CD4-positive, alpha-beta T cell treated with Interleukin-4 for 1 hour (primary cell): ENCODE results near the gene VTA1.
"Not testable (repeated sequence)": the region's sequence is repeated elsewhere in the genome, so short reads cannot be mapped to it uniquely, and the experiment has no call there.

Experiments used
- DNase-seq, 2 donors: peaks; one replicate each; pipeline ENCODE4 v3.0.0-alpha.2; 2020 to 2022

Gene VTA1

GRCh38 chr6:142172758-142173157, 25.7 kb downstream of the VTA1 start:
- DNase-seq = no peak

- no peak for DNase-seq
These were observed 26.9 kb downstream of the VTA1 start for GRCh38 chr6:142173980-142174379.

- no peak for DNase-seq
These were observed 27.6 kb downstream of the VTA1 start for GRCh38 chr6:142174703-142175102.

- DNase-seq = no peak
These were observed 31.1 kb downstream of the VTA1 start for GRCh38 chr6:142178129-142178528.

GRCh38 chr6:142182004-142182403, 34.9 kb downstream of the VTA1 start:
- DNase-seq = no peak

GRCh38 chr6:142183351-142183750, 36.3 kb downstream of the VTA1 start:
- DNase-seq = no peak

GRCh38 chr6:142184307-142184706, 37.2 kb downstream of the VTA1 start:
- DNase-seq = no peak

GRCh38 chr6:142185641-142186040, 38.6 kb downstream of the VTA1 start:
- DNase-seq = no peak

- no peak for DNase-seq
These were observed 40.1 kb downstream of the VTA1 start for GRCh38 chr6:142187209-142187608.

GRCh38 chr6:142188341-142188740, 41.3 kb downstream of the VTA1 start:
- DNase-seq = not testable (repeated sequence)

GRCh38 chr6:142189057-142189456, 42.0 kb downstream of the VTA1 start:
- DNase-seq = no peak

GRCh38 chr6:142192343-142192742, 45.3 kb downstream of the VTA1 start:
- DNase-seq = no peak

GRCh38 chr6:142193621-142194020, 46.6 kb downstream of the VTA1 start:
- no peak for DNase-seq

- no peak for DNase-seq
These were observed 48.9 kb downstream of the VTA1 start for GRCh38 chr6:142195862-142196541.

- no peak for DNase-seq
These were observed 54.0 kb downstream of the VTA1 start for GRCh38 chr6:142200846-142201628.

- DNase-seq = peak; percentile 25 to 48
These were observed 60.3 kb downstream of the VTA1 start for GRCh38 chr6:142207265-142207877.

- DNase-seq = no peak
These were observed 63.5 kb downstream of the VTA1 start for GRCh38 chr6:142210606-142211005.

- no peak for DNase-seq
These were observed 66.3 kb downstream of the VTA1 start for GRCh38 chr6:142213402-142213801.

GRCh38 chr6:142218446-142218845, 71.4 kb downstream of the VTA1 start:
- DNase-seq = no peak

- no peak for DNase-seq
These were observed 75.0 kb downstream of the VTA1 start for GRCh38 chr6:142222022-142222421.

GRCh38 chr6:142223938-142224337, 76.9 kb downstream of the VTA1 start:
- DNase-seq = no peak

GRCh38 chr6:142225115-142225514, 78.1 kb downstream of the VTA1 start:
- no peak for DNase-seq

- DNase-seq = no peak
These were observed 78.5 kb downstream of the VTA1 start for GRCh38 chr6:142225552-142225951.

GRCh38 chr6:142226731-142227130, 79.7 kb downstream of the VTA1 start:
- DNase-seq = no peak
